HCT116 (cell line): ENCODE measurements around the gene RTN4RL1. TPM values are rescaled to one million over a fixed set of nuclear protein-coding genes. Genes with fewer than 3 reads are reported as not detected.

ENCODE experiments used
- ATAC-seq: fragments of 200-7000 bp; cut with Tn5 transposase; 2 replicates; pipeline ENCODE4 v1.9.1; 2020; ENCODE audit warnings: mild to moderate bottlenecking, moderate library complexity
- BruUV-seq: library from RNA; stranded (reverse); fragments of 400-500 nt; replicated peaks from 2 replicates; lab custom pipeline; 2021; lab: Mats Ljungman, UMichigan
- CTCF ChIA-PET: fragments of 300-600 bp; sonication (Branson Sonifier 250); formaldehyde crosslinking; loops from one replicate; lab custom pipeline; 2021; ENCODE audit warnings: antibody characterized with exemption; lab: Charles Lee
- POLR2A ChIA-PET: fragments of 300-600, 350-600 bp; sonication (Branson Sonifier 250); formaldehyde crosslinking; loops from one replicate; lab custom pipeline; 2021; ENCODE audit warnings: antibody characterized with exemption; lab: Charles Lee
- RAD21 ChIA-PET, 2 experiments: fragments of 300-600 bp; sonication (Branson Sonifier 250); formaldehyde crosslinking; loops; one replicate each; lab custom pipeline; 2023; ENCODE audit warnings: low total read pairs in 2 of 2; ENCODE audit not compliant: uncharacterized antibody in 2 of 2, unreplicated experiment in 2 of 2, low non-redundant PET in 1 of 2; lab: Charles Lee
- DNase-seq: peaks from one replicate; pipeline ENCODE4 v3.0.0-alpha.2; 2010; ENCODE audit warnings: low read depth, low spot score
- H2AFZ ChIP-seq: fragments of 200-600 bp; shearing (Covaris generic), sonication (generic); 2 replicates; pipeline ENCODE4 v1.6.1; 2017; ENCODE audit warnings: low read depth, mixed run types, mixed read lengths, antibody characterized with exemption, low read length; ENCODE audit not compliant: poor library complexity, severe bottlenecking
- H3K27ac ChIP-seq: 2 replicates; pipeline ENCODE4 v1.5.1; 2012; ENCODE audit warnings: low read depth, low read length
- H3K27me3 ChIP-seq: fragments of 200-600 bp; sonication (generic); 2 replicates; pipeline ENCODE4 v1.6.1; 2016; ENCODE audit warnings: mixed run types, low read length, mixed read lengths; ENCODE audit not compliant: insufficient read depth
- H3K36me3 ChIP-seq, 2 experiments: fragments of 200-500 bp in 1 of 2; fragments of 200-600 bp in 1 of 2; sonication (Bioruptor generic) in 1 of 2; sonication (generic) in 1 of 2; 2 replicates each; pipeline versions ENCODE4 v1.5.1 to v1.6.1; 2014 to 2016; ENCODE audit warnings: low read length in 2 of 2, inconsistent platforms in 1 of 2, mixed read lengths in 1 of 2, mixed run types in 1 of 2; ENCODE audit not compliant: insufficient read depth in 2 of 2, control insufficient read depth in 1 of 2
- H3K4me1 ChIP-seq, 2 experiments: fragments of 200-600 bp in 1 of 2; sonication (generic) in 1 of 2; 2 replicates each; pipeline versions ENCODE4 v1.5.1 to v1.6.1; 2012 to 2017; ENCODE audit warnings: low read length in 2 of 2, inconsistent platforms in 1 of 2, mild to moderate bottlenecking in 1 of 2, mixed read lengths in 1 of 2, mixed run types in 1 of 2, moderate library complexity in 1 of 2; ENCODE audit not compliant: insufficient read depth in 2 of 2, control insufficient read depth in 1 of 2
- H3K4me2 ChIP-seq: fragments of 200-600 bp; sonication (generic); 2 replicates; pipeline ENCODE4 v1.6.1; 2017; ENCODE audit warnings: mixed run types, low read length, mixed read lengths
- H3K4me3 ChIP-seq, 2 experiments: fragments of 200-600 bp in 1 of 2; sonication (generic) in 1 of 2; replicated peaks in 1 of 2; 2 replicates each; pipeline ENCODE4 v1.5.1; 2011 to 2016; ENCODE audit warnings: low read length in 2 of 2, control low read depth in 1 of 2, low read depth in 1 of 2, mild to moderate bottlenecking in 1 of 2, mixed read lengths in 1 of 2, mixed run types in 1 of 2
- H3K79me2 ChIP-seq: fragments of 200-600 bp; sonication (generic); 2 replicates; pipeline ENCODE4 v1.6.1; 2017; ENCODE audit warnings: mild to moderate bottlenecking, mixed run types, low read length, moderate library complexity, mixed read lengths; ENCODE audit not compliant: insufficient read depth
- H3K9ac ChIP-seq: fragments of 200-600 bp; sonication (generic); 2 replicates; pipeline ENCODE4 v1.6.1; 2016; ENCODE audit warnings: low read length, mixed read lengths
- H3K9me2 ChIP-seq: fragments of 200-600 bp; sonication (generic), shearing (Covaris generic); 2 replicates; pipeline ENCODE4 v1.6.1; 2017; ENCODE audit warnings: mixed run types, mild to moderate bottlenecking, moderate library complexity; ENCODE audit not compliant: insufficient read depth
- H3K9me3 ChIP-seq, 2 experiments: fragments of 200-500 bp in 1 of 2; fragments of 200-600 bp in 1 of 2; sonication (Bioruptor generic) in 1 of 2; sonication (generic) in 1 of 2; 2 replicates each; pipeline ENCODE4 v1.6.1; 2014 to 2017; ENCODE audit warnings: low read length in 2 of 2, mixed read lengths in 2 of 2, inconsistent platforms in 1 of 2, low read depth in 1 of 2, mild to moderate bottlenecking in 1 of 2, mixed run types in 1 of 2, moderate library complexity in 1 of 2; ENCODE audit not compliant: control insufficient read depth in 1 of 2, insufficient read depth in 1 of 2
- H4K20me1 ChIP-seq: fragments of 200-600 bp; sonication (generic), shearing (Covaris generic); 2 replicates; pipeline ENCODE4 v1.6.1; 2017; ENCODE audit warnings: mixed run types, mild to moderate bottlenecking, moderate library complexity; ENCODE audit not compliant: insufficient read depth
- CBX3 ChIP-seq: IDR thresholded peaks from 2 replicates; pipeline ENCODE4 v1.6.1; 2012; ENCODE audit warnings: low read depth
- CEBPB ChIP-seq: IDR thresholded peaks from 2 replicates; pipeline ENCODE4 v1.6.1; 2012; ENCODE audit warnings: low read depth
- EGR1 ChIP-seq: IDR thresholded peaks from 2 replicates; pipeline ENCODE4 v1.6.1; 2012; ENCODE audit warnings: low read depth
- FOSL1 ChIP-seq: IDR thresholded peaks from 2 replicates; pipeline ENCODE4 v1.6.1; 2012; ENCODE audit warnings: low read depth
- POLR2A ChIP-seq: IDR thresholded peaks from 2 replicates; pipeline ENCODE4 v1.7.0; 2011; ENCODE audit warnings: borderline replicate concordance; ENCODE audit not compliant: insufficient read depth, insufficient read length; ENCODE audit errors: extremely low read depth
- SIN3A ChIP-seq: IDR thresholded peaks from 2 replicates; pipeline ENCODE4 v1.6.1; 2012; ENCODE audit warnings: low read depth
- SRF ChIP-seq: IDR thresholded peaks from 2 replicates; pipeline ENCODE4 v1.6.1; 2012; ENCODE audit warnings: low read depth
- YY1 ChIP-seq: IDR thresholded peaks from 2 replicates; pipeline ENCODE4 v1.6.1; 2011; ENCODE audit warnings: low read length, low read depth, moderate library complexity, mild to moderate bottlenecking; ENCODE audit not compliant: insufficient replicate concordance; ENCODE audit errors: extremely low read depth
- ZFX ChIP-seq: fragments of 450-650 bp; IDR thresholded peaks from 2 replicates; pipeline ENCODE4 v1.6.1; 2017
- intact Hi-C: fragments of 100-400 bp; cut with micrococcal nuclease; formaldehyde crosslinking; loops from 2 replicates; pipeline ENCODE4 v1.10.0; 2022
- total RNA-seq: library from RNA; stranded (reverse); gene quantifications from one replicate; pipeline ENCODE4 v1.2.1, GENCODE V29; 2021; ENCODE audit not compliant: unreplicated experiment
- TF ChIP-seq, protein P1 (sequence below): IDR thresholded peaks from 2 replicates; pipeline ENCODE4 v1.6.1; 2012
- TF ChIP-seq, protein P2 (sequence below): IDR thresholded peaks from 2 replicates; pipeline ENCODE4 v1.6.1; 2011; ENCODE audit warnings: mild to moderate bottlenecking, low read length, moderate library complexity; ENCODE audit not compliant: insufficient replicate concordance; ENCODE audit errors: extremely low read depth
- TF ChIP-seq, protein P3 (sequence below), 3 experiments: fragments of 200-600 bp in 1 of 3; sonication (generic) in 1 of 3; IDR thresholded peaks in 2 of 3; conservative IDR thresholded peaks in 1 of 3; 2 replicates each; pipeline ENCODE4 v1.5.1; 2012 to 2017; ENCODE audit warnings: low read depth in 2 of 3, low read length in 2 of 3, antibody characterized with exemption in 1 of 3, borderline replicate concordance in 1 of 3, control low read depth in 1 of 3, mild to moderate bottlenecking in 1 of 3, mixed read lengths in 1 of 3, mixed run types in 1 of 3, moderate library complexity in 1 of 3; ENCODE audit not compliant: insufficient read depth in 1 of 3

Gene RTN4RL1
- total RNA-seq, 1 experiment from 2014 or later: 3.7 TPM

DNA sequence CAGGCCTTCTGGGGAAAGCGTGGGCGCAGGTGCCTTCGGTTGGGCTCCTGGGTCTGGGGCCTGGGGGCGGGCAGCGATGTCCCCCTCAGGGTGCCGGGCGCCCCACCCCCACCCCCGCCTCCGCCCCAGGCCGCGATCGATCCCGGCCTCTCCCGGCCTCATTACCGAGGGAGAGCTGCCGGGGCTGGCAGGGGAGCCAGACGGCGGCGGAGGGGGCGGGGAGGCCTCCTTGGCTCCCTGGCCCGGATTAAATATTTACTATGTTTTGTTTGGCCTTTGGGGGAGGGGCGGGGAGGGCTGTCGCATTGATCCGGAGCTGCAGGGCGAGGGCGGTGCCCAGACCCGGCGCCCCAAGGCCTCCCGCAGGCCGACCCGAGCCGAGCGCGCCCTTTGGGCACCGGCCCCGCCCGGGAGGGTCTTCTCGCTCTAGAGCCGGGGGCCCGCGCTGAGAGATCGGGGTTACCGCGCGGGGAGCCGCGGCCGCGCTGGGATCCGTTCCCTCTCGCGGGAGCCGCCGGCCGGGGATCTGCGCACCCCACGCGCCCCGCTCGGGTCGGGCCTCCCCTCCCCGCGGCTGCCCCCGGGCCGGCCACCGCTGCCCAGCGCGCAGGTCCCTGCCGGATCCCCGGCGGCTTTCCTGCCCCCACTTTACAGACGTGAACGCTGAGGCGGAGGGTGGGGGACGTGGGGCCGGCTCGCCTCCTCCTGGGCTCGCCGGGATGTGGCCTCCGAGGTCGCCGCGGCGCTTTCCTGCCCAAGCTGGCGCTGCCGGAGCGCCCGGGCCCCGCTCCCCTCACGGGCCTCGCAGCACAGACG lies 27.0 kb downstream of the RTN4RL1 start (continued):
- TF ChIP-seq YY1 (no peak), SIN3A (no peak), POLR2A (no peak), EGR1 (no peak), ZFX (no peak)
- TF ChIP-seq, protein P1, sequence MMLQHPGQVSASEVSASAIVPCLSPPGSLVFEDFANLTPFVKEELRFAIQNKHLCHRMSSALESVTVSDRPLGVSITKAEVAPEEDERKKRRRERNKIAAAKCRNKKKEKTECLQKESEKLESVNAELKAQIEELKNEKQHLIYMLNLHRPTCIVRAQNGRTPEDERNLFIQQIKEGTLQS: no peak

DNA sequence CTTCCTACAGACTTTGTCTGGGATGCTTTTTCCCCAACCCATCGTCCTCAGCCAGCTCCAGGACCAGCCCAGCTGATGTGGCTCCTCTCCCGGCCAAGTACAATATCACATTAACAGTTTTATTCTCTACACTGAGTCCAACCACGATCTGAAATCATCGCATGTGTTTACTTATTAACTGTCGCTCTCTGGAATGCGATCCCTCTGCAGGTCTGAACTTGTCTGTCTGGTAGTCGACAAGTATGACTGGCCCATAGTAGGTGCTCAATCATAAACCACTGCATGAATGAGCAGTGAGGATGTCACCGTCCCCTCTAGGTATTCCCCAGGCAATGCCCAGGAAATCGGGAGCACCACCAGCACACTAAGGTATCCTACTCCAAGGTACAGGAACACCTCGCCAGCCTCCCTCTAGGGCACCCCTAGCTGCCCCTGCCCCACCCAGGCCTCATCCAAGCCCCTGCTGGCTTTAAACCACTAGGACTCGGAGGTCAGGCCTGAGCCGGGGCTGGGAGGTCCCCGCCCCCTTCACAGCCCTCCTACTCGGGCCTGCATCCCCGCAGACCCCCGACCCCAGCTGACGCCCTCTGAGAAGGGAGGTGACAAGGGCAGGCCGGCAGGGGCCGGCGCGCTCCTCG lies 27.7 kb downstream of the RTN4RL1 start:
- RAD21 ChIA-PET: no interaction called here
- H3K27ac ChIP-seq: no peak overlapping the region
- H2AFZ ChIP-seq: no peak overlapping the region
- no peak overlapping the region for H3K9ac ChIP-seq
- H3K36me3 ChIP-seq: no peaks in the 10 kb centered on the region
- no peak for TF ChIP-seq CEBPB
- TF ChIP-seq, protein P2, sequence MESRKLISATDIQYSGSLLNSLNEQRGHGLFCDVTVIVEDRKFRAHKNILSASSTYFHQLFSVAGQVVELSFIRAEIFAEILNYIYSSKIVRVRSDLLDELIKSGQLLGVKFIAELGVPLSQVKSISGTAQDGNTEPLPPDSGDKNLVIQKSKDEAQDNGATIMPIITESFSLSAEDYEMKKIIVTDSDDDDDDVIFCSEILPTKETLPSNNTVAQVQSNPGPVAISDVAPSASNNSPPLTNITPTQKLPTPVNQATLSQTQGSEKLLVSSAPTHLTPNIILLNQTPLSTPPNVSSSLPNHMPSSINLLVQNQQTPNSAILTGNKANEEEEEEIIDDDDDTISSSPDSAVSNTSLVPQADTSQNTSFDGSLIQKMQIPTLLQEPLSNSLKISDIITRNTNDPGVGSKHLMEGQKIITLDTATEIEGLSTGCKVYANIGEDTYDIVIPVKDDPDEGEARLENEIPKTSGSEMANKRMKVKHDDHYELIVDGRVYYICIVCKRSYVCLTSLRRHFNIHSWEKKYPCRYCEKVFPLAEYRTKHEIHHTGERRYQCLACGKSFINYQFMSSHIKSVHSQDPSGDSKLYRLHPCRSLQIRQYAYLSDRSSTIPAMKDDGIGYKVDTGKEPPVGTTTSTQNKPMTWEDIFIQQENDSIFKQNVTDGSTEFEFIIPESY: no peak
- TF ChIP-seq SIN3A: no peak
- TF ChIP-seq SRF: no peak
- TF ChIP-seq, protein P3, sequence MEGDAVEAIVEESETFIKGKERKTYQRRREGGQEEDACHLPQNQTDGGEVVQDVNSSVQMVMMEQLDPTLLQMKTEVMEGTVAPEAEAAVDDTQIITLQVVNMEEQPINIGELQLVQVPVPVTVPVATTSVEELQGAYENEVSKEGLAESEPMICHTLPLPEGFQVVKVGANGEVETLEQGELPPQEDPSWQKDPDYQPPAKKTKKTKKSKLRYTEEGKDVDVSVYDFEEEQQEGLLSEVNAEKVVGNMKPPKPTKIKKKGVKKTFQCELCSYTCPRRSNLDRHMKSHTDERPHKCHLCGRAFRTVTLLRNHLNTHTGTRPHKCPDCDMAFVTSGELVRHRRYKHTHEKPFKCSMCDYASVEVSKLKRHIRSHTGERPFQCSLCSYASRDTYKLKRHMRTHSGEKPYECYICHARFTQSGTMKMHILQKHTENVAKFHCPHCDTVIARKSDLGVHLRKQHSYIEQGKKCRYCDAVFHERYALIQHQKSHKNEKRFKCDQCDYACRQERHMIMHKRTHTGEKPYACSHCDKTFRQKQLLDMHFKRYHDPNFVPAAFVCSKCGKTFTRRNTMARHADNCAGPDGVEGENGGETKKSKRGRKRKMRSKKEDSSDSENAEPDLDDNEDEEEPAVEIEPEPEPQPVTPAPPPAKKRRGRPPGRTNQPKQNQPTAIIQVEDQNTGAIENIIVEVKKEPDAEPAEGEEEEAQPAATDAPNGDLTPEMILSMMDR (IDR thresholded peaks at IDR 0.05 in 2 of 3, conservative IDR thresholded peaks at IDR 0.05 in 1 of 3; ENCODE audit: borderline replicate concordance in 1 of 3, insufficient read depth in 1 of 3, low read depth in 2 of 3, low read length in 2 of 3): no peak
- TF ChIP-seq, protein P1: no peak
- no peak for TF ChIP-seq FOSL1
- no peak for TF ChIP-seq CBX3
- TF ChIP-seq, all 23 proteins: peak for 0
- H4K20me1 ChIP-seq: no peaks in the 10 kb centered on the region
- no peaks in the 10 kb centered on the region for H3K9me2 ChIP-seq
- no peaks in the 10 kb centered on the region for H3K79me2 ChIP-seq
- H3K4me2 ChIP-seq: peak overlapping the region; percentile 27
- peaks cover 11 to 20% of the 10 kb centered on the region in 2 experiments; a peak in 3 of 4 replicates for H3K4me1 ChIP-seq
- intact Hi-C loops: no loop called here
- no peaks in the 10 kb centered on the region for H3K9me3 ChIP-seq
- no peaks in the 10 kb centered on the region for H3K27me3 ChIP-seq
- ATAC-seq (peak; percentile 46), DNase-seq (no peak)
- no peak overlapping the region for H3K4me3 ChIP-seq
- no TSS peak for BruUV-seq
- ChIA-PET POLR2A (no interaction called here), CTCF (no interaction called here)
